Mesendoderm (in vitro differentiated cells): ENCODE results near the gene DCUN1D2.

Experiments used
- DNase-seq: peaks from one replicate; pipeline ENCODE4 v3.0.0; 2013
- H2AK5ac ChIP-seq: 2 replicates; pipeline ENCODE4 v1.6.1; 2013; ENCODE audit warnings: low read length, inconsistent platforms
- H2BK120ac ChIP-seq: 2 replicates; pipeline ENCODE4 v1.6.1; 2013; ENCODE audit warnings: low read depth, mild to moderate bottlenecking, low read length, moderate library complexity, mixed read lengths
- H2BK15ac ChIP-seq: replicated peaks from 2 replicates; pipeline ENCODE4 v1.6.1; 2013; ENCODE audit warnings: low read depth, mild to moderate bottlenecking, moderate library complexity
- H2BK5ac ChIP-seq: 2 replicates; pipeline ENCODE4 v1.6.1; 2013; ENCODE audit warnings: low read length, inconsistent platforms
- H3K18ac ChIP-seq: 2 replicates; pipeline ENCODE4 v1.6.1; 2013; ENCODE audit warnings: mild to moderate bottlenecking, low read length, mixed read lengths
- H3K23ac ChIP-seq: one replicate; pipeline ENCODE4 v1.6.1; 2013; ENCODE audit warnings: low read length
- H3K27ac ChIP-seq: 2 replicates; pipeline ENCODE4 v1.5.1; 2013; ENCODE audit warnings: low read depth, mild to moderate bottlenecking, inconsistent platforms, low read length, moderate library complexity
- H3K27me3 ChIP-seq: 2 replicates; pipeline ENCODE4 v1.6.1; 2013; ENCODE audit warnings: low read length, control low read depth, mild to moderate bottlenecking, inconsistent platforms; ENCODE audit not compliant: insufficient read depth, poor library complexity
- H3K36me3 ChIP-seq: 2 replicates; pipeline ENCODE4 v1.6.1; 2013; ENCODE audit warnings: low read length, inconsistent platforms; ENCODE audit not compliant: control insufficient read depth, insufficient read depth
- H3K4ac ChIP-seq: one replicate; pipeline ENCODE4 v1.6.1; 2013; ENCODE audit warnings: low read depth, mild to moderate bottlenecking, low read length, moderate library complexity
- H3K4me1 ChIP-seq: 2 replicates; pipeline ENCODE4 v1.6.1; 2013; ENCODE audit warnings: low read depth, low read length, inconsistent platforms; ENCODE audit not compliant: control insufficient read depth
- H3K4me2 ChIP-seq: 2 replicates; pipeline ENCODE4 v1.6.1; 2013; ENCODE audit warnings: low read length
- H3K4me3 ChIP-seq: 2 replicates; pipeline ENCODE4 v1.5.1; 2013; ENCODE audit warnings: mild to moderate bottlenecking, low read length
- H3K56ac ChIP-seq: one replicate; pipeline ENCODE4 v1.6.1; 2013; ENCODE audit warnings: low read length
- H3K79me1 ChIP-seq: 2 replicates; pipeline ENCODE4 v1.6.1; 2013; ENCODE audit warnings: low read length, inconsistent platforms
- H3K79me2 ChIP-seq: 2 replicates; pipeline ENCODE4 v1.6.1; 2013; ENCODE audit warnings: mild to moderate bottlenecking, low read length; ENCODE audit not compliant: control insufficient read depth, insufficient read depth
- H3K9ac ChIP-seq: 2 replicates; pipeline ENCODE4 v1.6.1; 2013; ENCODE audit warnings: low read length, inconsistent platforms
- H4K5ac ChIP-seq: one replicate; pipeline ENCODE4 v1.6.1; 2013; ENCODE audit warnings: low read length
- H4K8ac ChIP-seq: one replicate; pipeline ENCODE4 v1.6.1; 2013; ENCODE audit warnings: low read depth, mild to moderate bottlenecking, control low read depth, low read length, moderate library complexity
- WGBS: extraction: QIAGEN DNeasy Blood & Tissue Kit; methylation state at CpG from one replicate; pipeline ENCODE4 v1.1.7; 2013; ENCODE audit warnings: low lambda C conversion rate, missing lambda C conversion rate; ENCODE audit not compliant: insufficient coverage; ENCODE audit errors: extremely low coverage; 5-methylcytosine and 5-hydroxymethylcytosine counted together

DCUN1D2 gene

DNA sequence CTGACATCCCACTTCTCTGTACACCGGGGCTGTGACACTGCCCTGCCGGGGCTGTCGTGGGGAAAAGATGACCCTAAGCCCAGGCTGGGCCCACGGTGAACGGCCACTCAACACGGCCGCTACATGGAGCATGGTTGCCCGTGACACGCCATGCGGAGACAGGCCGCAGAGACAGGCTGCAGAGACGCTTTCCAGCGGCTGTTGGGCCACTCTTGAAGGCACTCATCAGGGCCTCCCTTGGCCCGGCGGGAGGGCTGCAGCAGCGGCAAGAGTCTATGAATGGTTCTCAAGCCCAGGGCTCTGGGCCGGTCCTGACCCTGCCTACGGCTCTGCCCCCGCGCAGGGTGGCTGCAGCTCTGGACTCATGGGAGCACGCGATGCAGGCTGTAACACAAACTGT lies 59.3 kb downstream of the DCUN1D2 start:
- Histone ChIP-seq H3K4ac (no peak overlapping the region), H2AK5ac (no peak overlapping the region), H3K9ac (no peak overlapping the region), H3K18ac (no peak overlapping the region), H3K27ac (no peak overlapping the region), H2BK15ac (no peak overlapping the region), H2BK120ac (no peak overlapping the region), H4K5ac (no peak overlapping the region), H3K4me1 (no peaks in the 10 kb centered on the region), H3K56ac (no peak overlapping the region), H3K79me2 (no peaks in the 10 kb centered on the region), H3K36me3 (no peaks in the 10 kb centered on the region), H3K79me1 (no peaks in the 10 kb centered on the region), H4K8ac (no peak overlapping the region), H2BK5ac (no peak overlapping the region), H3K4me3 (no peak overlapping the region), H3K23ac (no peak overlapping the region), H3K27me3 (no peaks in the 10 kb centered on the region), H3K4me2 (no peak overlapping the region)
- WGBS: no CpG with 5 or more reads among the region's 22 CpGs
- no peak for DNase-seq

GRCh38 chr13:113430378-113431110 lies 60.0 kb downstream of the DCUN1D2 start:
- Histone ChIP-seq H3K79me1 (no peaks in the 10 kb centered on the region), H3K27me3 (no peaks in the 10 kb centered on the region), H4K5ac (no peak overlapping the region), H4K8ac (no peak overlapping the region), H2BK120ac (no peak overlapping the region), H3K36me3 (no peaks in the 10 kb centered on the region), H3K9ac (no peak overlapping the region), H3K4me2 (no peak overlapping the region), H3K4ac (no peak overlapping the region), H2BK15ac (no peak overlapping the region), H3K79me2 (no peaks in the 10 kb centered on the region), H3K27ac (no peak overlapping the region), H3K4me3 (no peak overlapping the region), H3K56ac (no peak overlapping the region), H2BK5ac (no peak overlapping the region), H2AK5ac (no peak overlapping the region), H3K4me1 (no peaks in the 10 kb centered on the region), H3K23ac (no peak overlapping the region), H3K18ac (no peak overlapping the region)
- no peak for DNase-seq
- WGBS: no CpG with 5 or more reads among the region's 23 CpGs

GRCh38 chr13:113429608-113429985 lies 60.9 kb downstream of the DCUN1D2 start:
- Histone ChIP-seq H4K8ac (no peak overlapping the region), H4K5ac (no peak overlapping the region), H2BK120ac (no peak overlapping the region), H3K23ac (no peak overlapping the region), H3K4ac (no peak overlapping the region), H3K79me1 (no peaks in the 10 kb centered on the region), H2BK5ac (no peak overlapping the region), H3K4me1 (no peaks in the 10 kb centered on the region), H2AK5ac (no peak overlapping the region), H3K79me2 (no peaks in the 10 kb centered on the region), H3K27ac (no peak overlapping the region), H3K9ac (no peak overlapping the region), H3K4me2 (no peak overlapping the region), H3K36me3 (no peaks in the 10 kb centered on the region), H3K4me3 (no peak overlapping the region), H3K56ac (no peak overlapping the region), H3K18ac (no peak overlapping the region), H2BK15ac (no peak overlapping the region), H3K27me3 (no peaks in the 10 kb centered on the region)
- no CpG with 5 or more reads among the region's 16 CpGs for WGBS
- DNase-seq: no peak

GRCh38 chr13:113428871-113429607 lies 61.5 kb downstream of the DCUN1D2 start:
- no peak overlapping the region for H2BK120ac ChIP-seq
- DNase-seq: no peak
- no peak overlapping the region for H3K18ac ChIP-seq
- no peaks in the 10 kb centered on the region for H3K79me1 ChIP-seq
- H3K4ac ChIP-seq: no peak overlapping the region
- H3K56ac ChIP-seq: no peak overlapping the region
- H3K79me2 ChIP-seq: no peaks in the 10 kb centered on the region
- no peaks in the 10 kb centered on the region for H3K4me1 ChIP-seq
- no peak overlapping the region for H4K8ac ChIP-seq
- H3K27ac ChIP-seq: no peak overlapping the region
- no peak overlapping the region for H3K4me2 ChIP-seq
- H3K27me3 ChIP-seq: no peaks in the 10 kb centered on the region
- no peak overlapping the region for H3K23ac ChIP-seq
- H2BK15ac ChIP-seq: no peak overlapping the region
- no peak overlapping the region for H2AK5ac ChIP-seq
- no peak overlapping the region for H3K4me3 ChIP-seq
- no peak overlapping the region for H2BK5ac ChIP-seq
- no CpG with 5 or more reads among the region's 45 CpGs for WGBS
- no peak overlapping the region for H4K5ac ChIP-seq
- H3K36me3 ChIP-seq: no peaks in the 10 kb centered on the region
- H3K9ac ChIP-seq: no peak overlapping the region

- H3K27ac ChIP-seq: no peak overlapping the region
- H2BK5ac ChIP-seq: no peak overlapping the region
- H3K4me1 ChIP-seq: no peaks in the 10 kb centered on the region
- no peak overlapping the region for H3K9ac ChIP-seq
- no peak overlapping the region for H3K18ac ChIP-seq
- no peak for DNase-seq
- H3K23ac ChIP-seq: no peak overlapping the region
- H3K79me1 ChIP-seq: no peaks in the 10 kb centered on the region
- no peak overlapping the region for H3K4me3 ChIP-seq
- no peaks in the 10 kb centered on the region for H3K36me3 ChIP-seq
- H4K5ac ChIP-seq: no peak overlapping the region
- no CpG with 5 or more reads among the region's 17 CpGs for WGBS
- no peak overlapping the region for H2AK5ac ChIP-seq
- H3K56ac ChIP-seq: no peak overlapping the region
- no peak overlapping the region for H3K4me2 ChIP-seq
- H3K27me3 ChIP-seq: no peaks in the 10 kb centered on the region
- H3K4ac ChIP-seq: no peak overlapping the region
- H2BK15ac ChIP-seq: no peak overlapping the region
- H2BK120ac ChIP-seq: no peak overlapping the region
- no peaks in the 10 kb centered on the region for H3K79me2 ChIP-seq
- H4K8ac ChIP-seq: no peak overlapping the region
These were observed 62.0 kb downstream of the DCUN1D2 start for GRCh38 chr13:113428469-113428865.
